GM19395 (cell line): Measurements from ENCODE around the gene NEUROD4.
"Not testable (repeated sequence)": the region's sequence is repeated elsewhere in the genome, so short reads cannot be mapped to it uniquely, and the experiment has no call there.

ENCODE experiments used
- ATAC-seq: cut with Tn5 transposase; IDR thresholded peaks from one replicate; pipeline ENCODE4 v1.9.1; 2021; ENCODE audit warnings: mild to moderate bottlenecking, moderate library complexity; ENCODE audit not compliant: unreplicated experiment

NEUROD4 gene, protein sequence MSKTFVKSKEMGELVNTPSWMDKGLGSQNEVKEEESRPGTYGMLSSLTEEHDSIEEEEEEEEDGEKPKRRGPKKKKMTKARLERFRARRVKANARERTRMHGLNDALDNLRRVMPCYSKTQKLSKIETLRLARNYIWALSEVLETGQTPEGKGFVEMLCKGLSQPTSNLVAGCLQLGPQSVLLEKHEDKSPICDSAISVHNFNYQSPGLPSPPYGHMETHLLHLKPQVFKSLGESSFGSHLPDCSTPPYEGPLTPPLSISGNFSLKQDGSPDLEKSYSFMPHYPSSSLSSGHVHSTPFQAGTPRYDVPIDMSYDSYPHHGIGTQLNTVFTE

DNA sequence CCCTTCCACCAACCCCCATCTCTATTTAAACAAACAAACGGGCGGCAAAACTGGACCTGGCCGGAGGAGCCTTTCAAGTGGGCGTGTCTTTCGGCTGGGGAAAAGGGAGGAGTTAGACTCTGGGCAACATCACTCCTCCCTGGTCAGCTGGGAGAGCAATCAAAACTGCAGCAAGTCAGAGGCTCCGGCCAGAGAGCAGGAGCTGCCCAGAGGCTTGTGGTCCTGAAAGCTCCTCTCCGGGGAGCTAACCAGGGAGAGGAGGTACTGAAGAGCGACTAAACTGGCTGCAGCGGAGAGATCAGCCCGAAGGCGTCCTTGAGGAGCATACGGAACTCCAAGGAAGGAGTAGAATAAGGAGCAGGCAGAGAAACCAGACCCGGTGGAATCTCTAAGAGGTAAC, at the start of gene NEUROD4:
TSS of gene NEUROD4 (plus strand) at position 191 of the 400 bp plus-strand sequence. CDS start 6,466 bp downstream, outside the sequence.
- ATAC-seq, result no peak

DNA sequence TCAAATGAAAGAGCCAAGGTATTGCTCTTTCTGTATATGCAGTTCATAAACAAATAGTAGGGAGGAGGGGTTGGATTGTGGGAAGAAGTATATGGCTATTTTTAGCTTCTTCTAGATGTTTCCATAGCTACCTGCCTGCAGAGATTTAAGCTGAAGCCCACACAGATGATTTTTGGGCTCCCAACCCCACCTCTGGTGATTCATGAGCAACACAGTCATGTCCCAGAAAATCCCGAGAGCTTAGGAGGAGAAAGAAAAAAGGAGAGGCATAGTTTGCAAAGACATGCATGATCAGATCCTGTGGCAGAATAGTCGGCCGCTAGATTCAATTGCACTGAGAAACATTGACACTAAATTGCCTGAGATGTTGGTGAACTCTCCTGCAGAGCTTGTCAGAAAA, 49.0 kb upstream of the NEUROD4 start:
- ATAC-seq, result no peak

DNA sequence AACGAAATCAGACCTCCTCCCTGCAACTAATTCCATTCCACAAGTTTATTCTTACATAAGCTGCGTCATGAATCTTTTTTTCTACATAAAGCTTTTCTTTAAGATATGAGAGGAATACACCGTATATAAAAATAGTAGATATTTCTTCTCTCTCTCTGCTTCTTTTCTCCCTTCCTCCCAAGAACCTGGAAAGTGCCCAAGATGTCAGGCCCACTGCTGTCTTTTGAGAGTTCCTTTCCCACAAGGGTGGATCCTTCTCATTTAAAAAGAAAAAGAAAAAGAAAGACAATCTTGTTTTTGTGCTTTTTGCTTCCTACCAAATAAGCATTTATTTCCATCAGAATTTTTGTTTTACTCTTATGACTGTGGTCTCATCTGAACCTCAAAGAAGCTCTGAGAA, 46.2 kb upstream of the NEUROD4 start:
- ATAC-seq, result no peak

DNA sequence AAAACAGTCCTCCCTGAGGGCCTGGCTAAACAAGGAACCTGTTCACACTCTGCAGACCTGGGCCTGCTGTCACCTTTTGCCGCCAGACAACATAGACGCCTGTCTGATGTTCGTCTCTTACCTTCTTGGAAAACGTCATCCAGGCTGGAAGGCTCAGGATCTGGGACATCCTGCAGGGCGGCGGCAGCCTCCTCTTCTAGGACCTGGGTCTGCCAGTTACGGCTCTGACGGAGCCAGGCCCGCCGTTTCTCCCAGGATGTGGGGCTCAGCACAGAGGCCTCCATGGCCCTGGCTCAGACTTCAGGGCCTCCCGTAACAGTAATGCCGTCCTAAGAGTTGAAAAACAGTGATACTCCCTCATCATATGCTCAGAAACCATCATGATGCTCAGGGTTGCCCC, 45.5 kb upstream of the NEUROD4 start:
- ATAC-seq, result no peak

DNA sequence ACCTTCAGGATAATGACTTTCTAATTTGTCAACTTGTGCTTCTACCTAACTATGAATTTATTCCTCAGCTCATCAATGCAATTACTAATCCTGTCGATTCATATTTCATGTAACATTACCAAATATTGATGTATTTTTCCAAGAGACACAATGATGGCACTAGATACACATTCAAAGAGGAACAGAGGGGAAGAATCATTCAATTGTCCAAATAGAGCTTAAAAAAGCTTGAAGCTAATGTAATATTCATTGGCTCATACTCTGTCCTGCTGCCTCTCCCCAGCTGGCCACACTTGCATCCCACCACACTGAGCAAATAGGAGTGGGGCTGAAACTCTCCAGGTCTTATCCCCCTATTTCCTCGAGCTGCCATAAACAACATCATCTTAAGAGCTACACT, 44.5 kb upstream of the NEUROD4 start:
- ATAC-seq, result no peak

DNA sequence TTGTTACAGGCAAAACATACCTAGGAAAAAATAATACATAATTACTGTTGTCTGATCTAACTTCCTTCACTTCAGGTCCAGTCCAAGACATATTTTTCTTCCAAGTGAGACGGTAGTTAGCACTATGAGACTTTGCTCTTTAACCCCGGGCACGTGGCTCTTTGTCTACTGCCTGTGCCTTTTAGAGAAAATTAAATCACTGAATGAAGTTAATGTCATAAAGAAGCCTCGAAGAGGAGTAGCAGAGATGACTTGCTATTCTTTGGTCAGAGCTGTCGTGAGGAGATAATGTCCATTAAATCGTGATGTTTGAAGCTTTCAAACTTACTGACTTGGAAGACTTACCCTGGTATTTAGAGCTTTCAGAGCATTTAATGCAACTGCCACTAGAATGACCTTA, 43.9 kb upstream of the NEUROD4 start:
- no peak for ATAC-seq

DNA sequence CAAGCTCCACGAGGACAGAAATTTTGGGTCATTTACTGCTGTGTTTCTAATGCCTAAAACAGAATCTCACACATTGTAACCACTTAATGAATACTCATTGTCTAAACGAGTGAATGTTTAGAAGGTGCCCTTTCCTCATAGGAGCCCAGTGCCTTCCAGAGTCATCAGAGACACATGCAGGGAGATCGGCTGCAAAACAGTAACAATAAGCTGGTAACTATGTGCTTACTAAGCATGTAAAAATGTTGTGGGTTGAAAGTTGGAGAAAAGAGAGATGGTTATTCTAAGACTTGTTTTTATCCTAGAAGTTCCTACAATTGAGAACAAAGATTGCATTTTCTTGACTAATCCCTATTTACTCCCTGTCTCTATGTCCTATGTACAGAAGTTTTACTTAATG, 42.6 kb upstream of the NEUROD4 start:
- no peak for ATAC-seq

DNA sequence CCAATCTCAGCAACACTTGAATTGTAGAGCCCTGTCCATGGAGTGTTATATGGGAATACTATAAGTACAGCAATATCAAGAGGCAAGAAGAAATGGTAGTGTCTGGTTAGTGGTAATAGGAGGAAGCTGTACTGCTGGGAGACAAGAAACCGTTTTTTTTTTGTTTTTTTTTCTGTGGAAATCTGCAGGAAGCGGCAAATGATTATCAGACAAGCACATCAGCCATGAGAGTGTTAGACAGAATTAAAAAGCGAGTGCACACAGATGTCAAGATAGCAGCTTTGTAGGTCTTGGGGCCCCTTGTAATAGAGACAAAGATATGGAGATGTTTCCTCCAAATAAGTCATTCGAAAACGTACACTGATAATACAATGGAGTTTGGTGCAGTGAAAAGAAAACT, 41.9 kb upstream of the NEUROD4 start:
- no peak for ATAC-seq

DNA sequence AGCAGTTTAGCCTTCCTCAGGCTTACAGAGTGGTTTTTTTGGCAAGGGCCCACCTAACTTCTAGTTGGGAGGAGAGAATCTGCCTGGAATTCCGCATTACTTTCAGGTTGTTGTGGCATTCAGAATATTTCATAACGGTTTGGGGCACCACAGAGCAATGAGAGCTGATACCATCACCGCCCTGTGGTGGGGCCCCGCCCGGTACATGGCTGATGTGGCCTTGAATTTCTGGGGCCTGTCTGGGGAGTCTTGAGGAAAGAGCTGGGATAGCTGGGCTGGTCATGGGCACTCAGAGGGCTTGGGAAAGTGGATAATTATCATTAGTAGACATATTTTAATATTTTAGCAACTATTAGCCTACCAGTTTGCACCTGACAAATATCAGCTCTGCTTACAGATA, 39.4 kb upstream of the NEUROD4 start:
- ATAC-seq, result no peak

DNA sequence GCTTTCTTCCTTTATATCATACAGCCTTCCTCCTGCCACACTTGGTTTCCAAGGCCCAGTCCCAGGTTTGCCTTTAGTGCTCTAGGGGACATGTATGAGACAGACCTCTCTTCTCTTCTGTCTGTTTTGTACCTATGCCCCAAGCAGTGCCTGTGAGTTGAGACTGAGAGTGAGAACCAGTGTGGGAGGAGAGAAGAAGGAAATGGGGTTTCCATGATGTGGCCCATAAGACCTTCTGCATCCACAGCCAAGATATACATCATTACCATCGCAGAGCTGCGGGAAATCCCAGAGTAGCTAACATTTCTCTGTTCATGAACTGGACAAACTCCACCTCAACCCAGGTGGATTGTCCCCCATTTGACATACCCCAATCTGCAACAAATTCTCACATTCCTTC, 38.0 kb upstream of the NEUROD4 start:
- ATAC-seq, result no peak

DNA sequence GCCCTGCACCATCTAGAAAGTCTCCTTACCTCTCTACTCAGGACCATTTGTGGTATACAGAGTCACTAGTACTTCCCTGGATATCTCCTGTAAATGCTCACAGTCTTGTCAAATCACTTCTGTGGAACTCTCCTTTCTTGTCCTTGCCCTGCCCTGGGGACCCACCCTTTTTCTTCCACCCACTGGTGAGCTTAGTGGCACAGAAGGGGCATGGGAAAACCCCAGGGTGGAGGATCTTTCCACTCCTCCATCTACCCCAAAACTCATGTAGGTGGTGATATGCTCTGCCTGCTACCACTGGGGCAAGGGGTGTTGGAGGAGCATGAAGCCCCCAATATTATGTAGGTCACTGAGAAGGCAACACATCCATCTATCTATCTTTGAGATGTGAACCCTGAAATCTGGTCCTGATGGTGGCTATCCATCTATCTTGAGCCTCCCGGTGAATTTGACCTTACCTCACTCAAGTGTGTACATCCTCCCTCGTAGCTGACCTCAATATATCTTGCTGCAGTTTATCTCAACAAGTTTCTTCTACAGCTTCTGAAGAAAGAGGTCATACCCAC, 36.2 kb upstream of the NEUROD4 start:
- no peak for ATAC-seq

DNA sequence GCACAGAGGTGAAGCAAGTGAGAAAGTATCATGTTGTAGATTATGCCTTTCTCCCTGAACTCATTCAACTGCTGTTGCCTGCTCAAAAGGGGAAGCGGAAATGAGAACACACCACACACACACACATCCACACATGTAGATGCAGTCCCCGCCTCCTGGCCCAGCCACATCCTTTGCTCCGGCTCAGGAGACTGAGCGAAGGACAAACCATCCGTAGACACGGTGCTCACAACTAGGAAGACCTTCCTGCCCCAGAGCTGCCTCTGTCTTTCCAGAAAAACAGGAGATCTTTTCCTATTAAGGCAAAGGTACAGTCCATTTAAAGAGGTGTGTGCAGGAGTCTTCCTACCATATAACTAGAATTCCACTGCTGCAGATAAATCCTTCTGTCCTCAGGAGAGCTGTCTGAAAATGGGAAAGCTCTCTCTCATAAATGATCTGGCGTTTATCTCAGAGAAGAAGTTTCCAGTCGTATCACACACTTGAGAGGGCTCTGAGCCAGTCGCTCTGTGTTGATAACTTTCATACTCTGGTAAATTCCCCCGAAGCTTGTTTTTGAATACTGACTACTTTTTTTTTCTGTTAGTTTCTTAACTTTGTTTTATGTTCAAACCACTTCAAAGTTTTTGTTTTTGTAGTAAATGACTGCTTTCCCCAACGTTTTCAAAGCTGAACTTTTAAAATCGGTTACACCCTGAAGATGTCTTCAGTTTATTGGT, 35.0 kb upstream of the NEUROD4 start, which contains the start of gene TESPA1:
TSS of gene TESPA1 (minus strand) at position 105 of the 719 bp plus-strand sequence. CDS start 10,200 bp downstream, outside the sequence.
- ATAC-seq, result peak; percentile 94

DNA sequence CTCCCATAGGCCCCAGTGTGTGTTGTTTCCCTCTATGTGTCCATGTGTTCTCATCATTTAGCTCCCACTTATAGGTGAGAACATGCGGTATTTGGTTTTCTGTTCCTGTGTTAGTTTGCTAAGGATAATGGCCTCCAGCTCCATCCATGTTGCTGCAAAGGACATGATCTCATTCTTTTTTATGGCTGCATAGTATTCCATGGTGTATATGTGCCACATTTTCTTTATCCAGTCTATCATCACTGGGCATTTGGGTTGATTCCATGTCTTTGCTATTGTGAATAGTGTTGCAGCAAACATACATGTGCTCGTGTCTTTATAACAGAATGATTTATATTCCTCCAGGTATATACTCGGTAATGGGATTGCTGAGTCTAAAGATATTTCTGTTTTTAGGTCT, 33.0 kb upstream of the NEUROD4 start:
- ATAC-seq, result not testable (repeated sequence)

DNA sequence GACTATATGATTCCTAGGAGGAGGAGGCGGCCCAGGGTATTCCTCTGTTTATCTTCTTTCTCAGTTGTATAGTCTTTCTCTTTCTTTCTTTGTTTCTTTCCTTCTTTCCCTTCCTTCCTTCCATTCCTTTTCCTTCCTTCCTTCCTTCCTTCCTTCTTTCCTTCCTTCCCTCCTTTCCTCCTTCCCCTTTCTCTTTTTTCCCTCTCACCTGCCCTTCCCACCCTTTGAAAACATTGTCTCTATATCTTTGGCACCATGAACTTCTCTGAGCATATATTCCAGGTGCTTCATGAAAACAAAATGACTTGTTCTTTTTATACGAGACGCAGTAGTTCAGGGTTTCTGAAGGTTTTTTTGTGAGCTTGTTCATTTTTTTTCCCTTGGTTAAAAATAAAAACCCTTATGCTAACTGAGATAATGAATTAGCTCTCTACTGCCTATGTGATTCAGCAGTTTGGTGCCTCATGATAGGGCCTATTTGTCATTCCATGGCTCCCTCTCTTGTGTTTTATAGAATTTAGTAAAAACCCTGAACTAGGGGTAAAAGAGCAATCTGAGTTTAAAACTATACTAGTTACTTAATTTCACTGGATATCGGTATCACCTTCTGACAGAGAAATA, 32.1 kb upstream of the NEUROD4 start:
- no peak for ATAC-seq

DNA sequence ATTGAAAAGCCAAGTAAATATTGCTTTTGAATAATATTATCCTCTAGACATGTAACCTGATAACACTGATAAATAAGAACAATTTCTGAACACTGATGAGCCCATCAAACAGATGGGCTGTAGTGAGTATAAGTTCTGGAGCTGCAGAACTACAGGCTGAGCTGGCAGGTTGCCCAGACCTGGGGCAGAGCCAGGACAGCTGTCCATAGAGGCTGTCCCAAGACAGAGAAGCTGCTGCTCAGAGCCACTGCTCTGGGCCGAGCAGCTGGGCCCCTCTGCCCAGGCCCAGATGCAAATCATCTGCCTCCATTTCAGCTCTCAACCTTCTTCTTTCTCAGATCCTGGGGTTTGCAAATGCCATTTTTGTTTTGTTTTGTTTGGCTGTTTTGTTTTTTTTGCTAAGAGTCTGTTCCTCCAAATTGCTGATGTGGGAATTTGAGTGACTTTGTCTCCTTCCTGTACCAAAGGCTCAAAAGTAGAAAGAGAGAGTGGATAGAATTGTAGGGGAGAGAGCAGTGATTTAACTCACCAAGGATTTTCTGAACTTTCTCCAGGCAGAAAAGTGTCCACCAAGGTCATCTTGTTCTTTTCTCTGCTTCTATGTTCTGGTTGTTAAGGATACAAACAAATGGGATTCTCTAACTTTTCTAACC, 31.2 kb upstream of the NEUROD4 start:
- peak; percentile 13 for ATAC-seq

DNA sequence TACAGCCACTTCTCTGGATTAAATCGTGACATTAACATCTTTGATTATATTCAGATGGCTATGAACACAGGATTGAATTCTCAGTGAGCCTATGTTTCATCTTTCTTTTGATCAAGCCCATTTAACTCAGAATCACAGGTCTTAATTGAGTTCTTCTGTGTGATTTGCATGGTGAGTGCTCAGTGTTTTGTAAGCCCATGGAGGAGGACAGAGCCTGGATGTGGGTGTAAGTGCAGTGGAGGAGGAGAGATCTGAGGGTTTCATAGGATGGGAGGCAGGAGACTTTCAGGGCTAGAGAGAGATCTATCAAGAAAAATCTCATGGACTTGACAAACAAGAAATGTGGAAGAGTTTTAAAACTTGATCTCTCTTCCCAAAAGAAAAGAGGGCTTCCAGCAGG, 29.9 kb upstream of the NEUROD4 start:
- ATAC-seq, result no peak

DNA sequence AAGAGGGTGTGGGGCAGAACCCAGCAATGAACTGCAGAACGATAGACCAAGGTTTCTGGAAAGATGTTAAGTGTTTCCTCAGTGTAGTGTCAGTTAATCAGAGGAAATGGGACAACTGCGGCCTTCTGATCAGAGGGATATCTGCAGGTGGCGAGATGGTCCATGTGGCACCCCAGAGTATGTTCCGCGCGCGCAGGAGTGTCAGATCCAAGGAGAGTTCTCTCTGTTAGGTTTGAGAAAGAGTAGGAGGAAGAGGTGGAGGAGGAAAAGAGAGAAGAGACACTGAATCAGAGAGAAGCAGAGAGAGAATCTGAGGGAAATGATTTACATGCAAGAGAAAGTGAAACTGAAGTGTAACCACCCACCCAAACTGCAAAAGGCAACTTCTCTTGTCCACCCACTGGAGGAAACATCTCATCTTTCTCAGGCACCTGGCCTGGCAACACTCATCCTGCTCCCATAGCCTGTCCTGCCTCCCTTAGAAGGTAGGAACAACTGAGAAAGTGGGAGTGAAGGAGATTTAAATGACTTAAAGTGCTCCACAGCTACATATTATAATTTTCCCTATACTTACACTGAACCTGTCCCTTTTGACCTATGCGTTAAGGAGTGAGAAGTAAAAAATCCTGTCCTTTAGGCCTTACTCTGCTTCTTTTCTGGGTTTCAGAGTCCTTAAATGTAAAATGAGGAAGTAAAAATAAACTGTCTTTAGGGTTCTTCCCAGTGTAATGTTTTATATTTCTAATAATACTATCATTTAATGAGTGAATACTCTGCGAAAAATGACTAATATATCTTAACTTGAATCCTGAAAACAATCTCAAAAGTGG, 28.4 kb upstream of the NEUROD4 start:
- ATAC-seq, result peak; percentile 79

DNA sequence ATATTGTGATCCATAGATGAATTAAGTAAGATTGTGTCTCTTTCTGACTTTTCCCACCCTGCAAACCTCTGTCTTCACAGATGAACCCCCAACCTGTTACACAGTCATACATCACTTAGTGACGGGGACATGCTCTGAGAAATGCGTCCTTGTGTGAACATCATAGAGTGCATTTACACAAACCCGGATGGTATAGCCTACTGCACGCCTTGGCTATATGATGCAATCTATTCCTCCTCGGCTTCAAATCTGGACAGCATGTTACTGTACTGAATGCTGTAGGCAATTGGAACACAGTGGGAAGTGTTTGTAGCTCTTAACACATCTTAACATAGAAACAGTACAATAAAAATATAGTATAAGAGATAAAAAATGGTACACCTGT, 27.8 kb upstream of the NEUROD4 start:
- peak; percentile 53 for ATAC-seq

DNA sequence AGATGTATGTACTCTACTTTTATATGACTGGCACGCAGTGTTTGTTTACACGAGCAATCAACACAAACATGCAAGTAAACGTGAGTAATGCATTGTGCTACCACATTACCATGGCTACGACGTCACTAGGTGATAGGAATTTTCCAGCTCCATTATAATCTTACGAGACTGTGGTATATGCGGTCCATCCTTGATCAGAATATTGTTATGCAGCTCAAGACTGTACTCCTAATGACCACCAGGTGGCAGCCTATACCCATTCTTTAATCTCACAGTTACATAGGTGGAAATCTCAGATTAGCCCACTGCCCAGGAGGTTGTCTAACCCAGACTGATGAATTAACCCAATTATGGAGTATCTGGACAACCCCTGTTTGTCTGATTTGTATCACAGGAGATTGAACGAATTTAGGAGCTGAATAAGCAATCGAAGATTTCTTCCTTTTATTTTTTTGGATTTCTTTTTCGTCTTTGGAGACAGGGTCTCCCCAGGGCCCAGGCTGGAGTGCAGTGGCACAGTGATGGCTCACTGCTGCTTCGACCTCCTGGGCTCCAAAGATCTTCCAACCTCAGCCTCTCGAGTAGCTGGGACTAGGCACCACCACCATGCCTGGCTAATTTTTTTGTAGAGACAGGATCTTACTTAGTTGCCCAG, 26.5 kb upstream of the NEUROD4 start:
- peak; percentile 47 for ATAC-seq

DNA sequence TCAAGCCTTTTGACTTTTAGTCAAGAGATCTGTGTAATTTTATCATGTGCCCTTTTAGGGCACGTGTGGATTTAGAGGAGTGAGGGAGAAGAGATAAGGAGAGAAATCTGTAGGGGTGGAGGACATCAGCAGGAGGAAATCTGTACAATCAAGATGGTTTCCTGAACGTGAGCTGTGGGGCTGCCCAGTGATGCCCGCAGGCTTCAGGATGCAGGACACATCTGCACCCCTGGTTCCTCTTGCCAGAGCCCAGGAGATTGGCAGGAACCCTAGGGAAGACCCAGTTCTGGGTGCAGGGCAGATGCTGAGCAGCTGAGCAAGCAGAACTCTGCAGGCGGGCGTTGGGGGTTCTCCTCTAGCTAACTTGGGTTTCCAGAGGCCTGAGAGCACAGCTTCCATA, 23.6 kb upstream of the NEUROD4 start:
- ATAC-seq, result no peak
